Astrocyte (in vitro differentiated cells and primary cell): ENCODE measurements around the gene MRPS18B. TPM values are rescaled to one million over a fixed set of nuclear protein-coding genes. Genes with fewer than 3 reads are reported as not detected.

Experiments
- DNase-seq: peaks from one replicate; pipeline ENCODE4 v3.0.0-alpha.2; 2010; ENCODE audit warnings: low read depth
- FAIRE-seq: peaks from 2 replicates; lab custom pipeline; 2011; peaks lifted over from hg19 to GRCh38; lab: Jason Lieb, UNC
- H2AFZ ChIP-seq: 2 replicates; pipeline ENCODE4 v1.6.0; 2012; ENCODE audit warnings: low read depth, low read length, inconsistent platforms
- H3K27ac ChIP-seq: 2 replicates; pipeline ENCODE4 v1.5.1; 2011; ENCODE audit warnings: low read depth, low read length, inconsistent platforms
- H3K27me3 ChIP-seq: 2 replicates; pipeline ENCODE4 v1.6.0; 2011; ENCODE audit warnings: low read length, inconsistent platforms; ENCODE audit not compliant: insufficient read depth
- H3K36me3 ChIP-seq: 2 replicates; pipeline ENCODE4 v1.5.1; 2011; ENCODE audit warnings: low read length, inconsistent platforms; ENCODE audit not compliant: insufficient read depth
- H3K4me1 ChIP-seq: 2 replicates; pipeline ENCODE4 v1.5.1; 2011; ENCODE audit warnings: low read length, inconsistent platforms; ENCODE audit not compliant: insufficient read depth
- H3K4me2 ChIP-seq: 2 replicates; pipeline ENCODE4 v1.6.0; 2012; ENCODE audit warnings: low read length, inconsistent platforms
- H3K4me3 ChIP-seq: 2 replicates; pipeline ENCODE4 v1.5.1; 2011; ENCODE audit warnings: low read depth, mild to moderate bottlenecking, low read length, inconsistent platforms; ENCODE audit not compliant: insufficient read depth
- H3K79me2 ChIP-seq: 2 replicates; pipeline ENCODE4 v1.6.0; 2012; ENCODE audit warnings: mild to moderate bottlenecking, low read length, inconsistent platforms; ENCODE audit not compliant: insufficient read depth
- H3K9ac ChIP-seq: 2 replicates; pipeline ENCODE4 v1.6.0; 2012; ENCODE audit warnings: mild to moderate bottlenecking, low read length, inconsistent platforms
- H3K9me3 ChIP-seq: 2 replicates; pipeline ENCODE4 v1.5.1; 2012; ENCODE audit warnings: low read depth, mild to moderate bottlenecking, low read length, inconsistent platforms; ENCODE audit not compliant: insufficient read depth
- H4K20me1 ChIP-seq: 2 replicates; pipeline ENCODE4 v1.6.0; 2012; ENCODE audit warnings: low read length, inconsistent platforms; ENCODE audit not compliant: insufficient read depth
- H3K27ac Mint-ChIP-seq: one replicate; pipeline ENCODE4 v1.8.0; 2021; ENCODE audit warnings: mild to moderate bottlenecking, mixed read lengths; ENCODE audit not compliant: unreplicated experiment
- H3K27me3 Mint-ChIP-seq: one replicate; pipeline ENCODE4 v1.8.0; 2021; ENCODE audit warnings: low read depth, mixed read lengths; ENCODE audit not compliant: unreplicated experiment
- H3K36me3 Mint-ChIP-seq: one replicate; pipeline ENCODE4 v1.8.0; 2021; ENCODE audit warnings: low read depth, mixed read lengths; ENCODE audit not compliant: unreplicated experiment
- H3K4me1 Mint-ChIP-seq: one replicate; pipeline ENCODE4 v1.8.0; 2021; ENCODE audit warnings: low read depth, mixed read lengths; ENCODE audit not compliant: unreplicated experiment
- H3K4me3 Mint-ChIP-seq: one replicate; pipeline ENCODE4 v1.8.0; 2021; ENCODE audit warnings: mild to moderate bottlenecking, moderate library complexity, mixed read lengths; ENCODE audit not compliant: unreplicated experiment
- H3K9me3 Mint-ChIP-seq: one replicate; pipeline ENCODE4 v1.8.0; 2021; ENCODE audit warnings: mild to moderate bottlenecking, mixed read lengths; ENCODE audit not compliant: unreplicated experiment
- EZH2 ChIP-seq: IDR thresholded peaks from 2 replicates; pipeline ENCODE4 v1.6.1; 2012; ENCODE audit warnings: mild to moderate bottlenecking, low read length, inconsistent platforms; ENCODE audit not compliant: insufficient read depth
- total RNA-seq: library from RNA; stranded (reverse); gene quantifications from 2 replicates; pipeline ENCODE4 v1.2.1, GENCODE V29; 2021
- TF ChIP-seq, protein P1 (sequence below): IDR thresholded peaks from 2 replicates; pipeline ENCODE4 v1.5.1; 2011; ENCODE audit warnings: low read depth, mild to moderate bottlenecking, inconsistent platforms, low read length, moderate library complexity; ENCODE audit not compliant: insufficient read depth

MRPS18B gene
- total RNA-seq, 1 donor from 2014 or later: 28.0 TPM

DNA sequence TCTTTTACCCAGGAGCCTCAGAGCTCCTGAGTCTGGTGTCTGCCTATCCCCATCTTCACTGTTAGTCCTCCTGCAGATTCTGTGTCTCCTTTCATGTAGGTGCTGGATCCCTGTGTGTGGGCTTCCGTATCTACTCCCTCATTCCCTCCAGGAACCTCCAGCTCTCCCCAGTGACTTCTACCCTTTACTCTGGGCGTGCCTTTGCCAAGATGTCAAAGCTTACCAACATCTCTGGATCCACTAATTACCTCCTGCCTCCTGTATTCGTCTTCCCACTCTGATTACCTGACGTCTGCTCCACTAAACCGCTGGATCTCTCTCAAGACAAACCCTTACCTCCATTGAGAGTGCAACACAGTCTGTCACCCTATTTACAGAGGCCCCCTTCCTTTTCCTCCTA lies 27.1 kb downstream of the MRPS18B start:
- no peak overlapping the region for H3K9ac ChIP-seq
- no peak overlapping the region for H2AFZ ChIP-seq
- TF ChIP-seq, protein P1, sequence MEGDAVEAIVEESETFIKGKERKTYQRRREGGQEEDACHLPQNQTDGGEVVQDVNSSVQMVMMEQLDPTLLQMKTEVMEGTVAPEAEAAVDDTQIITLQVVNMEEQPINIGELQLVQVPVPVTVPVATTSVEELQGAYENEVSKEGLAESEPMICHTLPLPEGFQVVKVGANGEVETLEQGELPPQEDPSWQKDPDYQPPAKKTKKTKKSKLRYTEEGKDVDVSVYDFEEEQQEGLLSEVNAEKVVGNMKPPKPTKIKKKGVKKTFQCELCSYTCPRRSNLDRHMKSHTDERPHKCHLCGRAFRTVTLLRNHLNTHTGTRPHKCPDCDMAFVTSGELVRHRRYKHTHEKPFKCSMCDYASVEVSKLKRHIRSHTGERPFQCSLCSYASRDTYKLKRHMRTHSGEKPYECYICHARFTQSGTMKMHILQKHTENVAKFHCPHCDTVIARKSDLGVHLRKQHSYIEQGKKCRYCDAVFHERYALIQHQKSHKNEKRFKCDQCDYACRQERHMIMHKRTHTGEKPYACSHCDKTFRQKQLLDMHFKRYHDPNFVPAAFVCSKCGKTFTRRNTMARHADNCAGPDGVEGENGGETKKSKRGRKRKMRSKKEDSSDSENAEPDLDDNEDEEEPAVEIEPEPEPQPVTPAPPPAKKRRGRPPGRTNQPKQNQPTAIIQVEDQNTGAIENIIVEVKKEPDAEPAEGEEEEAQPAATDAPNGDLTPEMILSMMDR: no peak
- TF ChIP-seq EZH2: no peak
- FAIRE-seq (no peak), DNase-seq (no peak)
- Mint-ChIP-seq H3K9me3 (no peaks in the 10 kb centered on the region), H3K4me3 (peak overlapping the region; percentile 7), H3K4me1 (peaks cover 8% of the 10 kb centered on the region), H3K36me3 (peaks cover 24% of the 10 kb centered on the region), H3K27ac (no peak overlapping the region), H3K27me3 (no peaks in the 10 kb centered on the region)
- H4K20me1 ChIP-seq: peaks cover 3% of the 10 kb centered on the region
- H3K27ac ChIP-seq: no peak overlapping the region
- H3K4me1 ChIP-seq: peaks cover 6% of the 10 kb centered on the region
- peaks cover 19% of the 10 kb centered on the region for H3K36me3 ChIP-seq
- H3K4me2 ChIP-seq: no peak overlapping the region
- peaks cover 15% of the 10 kb centered on the region for H3K79me2 ChIP-seq
- no peaks in the 10 kb centered on the region for H3K27me3 ChIP-seq
- no peaks in the 10 kb centered on the region for H3K9me3 ChIP-seq
- H3K4me3 ChIP-seq: no peak overlapping the region

DNA sequence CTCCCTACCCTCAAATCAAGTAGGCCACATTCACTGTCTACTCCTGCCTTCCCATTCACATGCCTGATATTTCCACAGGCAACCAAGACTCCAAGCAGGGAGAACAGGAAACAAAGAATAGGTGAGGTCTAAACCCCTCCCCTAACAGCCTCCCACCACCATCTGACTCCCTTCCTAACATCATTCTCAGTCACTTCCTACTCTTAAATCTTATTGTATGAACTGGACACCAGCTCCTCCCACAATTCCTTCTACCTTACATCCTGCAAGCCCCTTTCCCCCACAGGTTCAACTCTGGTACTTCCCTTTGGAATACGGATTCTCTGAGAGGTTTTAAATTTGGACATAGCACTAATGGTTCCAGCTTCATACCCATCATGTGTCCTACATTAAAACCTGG lies 28.3 kb downstream of the MRPS18B start:
- Histone ChIP-seq H3K79me2 (peaks cover 15% of the 10 kb centered on the region), H3K4me2 (peak overlapping the region; percentile 84), H3K27ac (no peak overlapping the region), H2AFZ (no peak overlapping the region), H3K36me3 (peaks cover 13% of the 10 kb centered on the region), H4K20me1 (peaks cover 3% of the 10 kb centered on the region), H3K9me3 (no peaks in the 10 kb centered on the region), H3K9ac (peak overlapping the region; percentile 20), H3K4me3 (no peak overlapping the region), H3K4me1 (peaks cover 6% of the 10 kb centered on the region), H3K27me3 (no peaks in the 10 kb centered on the region)
- FAIRE-seq (no peak), DNase-seq (no peak)
- TF ChIP-seq EZH2: no peak
- TF ChIP-seq, protein P1: no peak
- peaks cover 27% of the 10 kb centered on the region for H3K36me3 Mint-ChIP-seq
- H3K9me3 Mint-ChIP-seq: no peaks in the 10 kb centered on the region
- peak overlapping the region; percentile 88 for H3K4me3 Mint-ChIP-seq
- peak overlapping the region; percentile 42 for H3K27ac Mint-ChIP-seq
- no peaks in the 10 kb centered on the region for H3K27me3 Mint-ChIP-seq
- peaks cover 8% of the 10 kb centered on the region for H3K4me1 Mint-ChIP-seq

DNA sequence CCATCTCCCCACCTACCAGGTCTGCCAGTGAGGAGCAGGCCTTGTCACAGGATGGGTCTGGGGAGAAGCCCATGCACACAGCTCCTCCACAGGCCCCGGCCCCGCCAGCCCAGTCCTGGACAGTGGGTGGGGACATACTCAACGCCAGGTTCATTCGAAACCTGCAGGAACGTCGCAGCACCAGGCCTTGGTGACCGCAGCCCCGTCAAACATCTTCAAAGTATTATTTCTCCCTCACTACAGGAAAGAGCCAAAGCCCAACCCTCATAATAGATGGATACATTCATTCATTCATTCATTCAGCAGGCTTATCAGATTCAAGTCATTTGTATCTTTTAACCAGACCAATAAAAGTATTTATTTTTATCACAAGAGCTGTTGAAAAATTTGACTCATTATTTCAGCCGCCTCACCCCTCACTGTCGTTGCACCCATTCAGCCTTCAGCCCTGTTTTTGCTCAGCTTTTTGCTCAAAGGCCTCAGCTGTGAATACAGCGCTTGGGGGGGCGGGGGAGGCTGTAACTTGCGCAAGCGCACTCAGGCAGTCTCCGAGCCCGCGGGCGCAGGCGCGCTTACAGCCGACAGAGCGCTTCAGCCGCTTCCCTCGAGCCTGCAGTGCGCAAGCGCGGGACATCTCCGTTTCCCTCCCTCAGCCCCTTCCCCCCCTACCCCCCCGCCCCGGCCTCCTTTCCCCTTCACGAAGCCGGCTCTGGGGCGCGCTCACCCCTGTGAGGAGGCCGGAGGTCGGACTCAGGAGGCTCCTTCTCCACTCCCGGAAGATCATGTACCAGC lies 29.0 kb downstream of the MRPS18B start, which contains the start of gene C6orf136:
C6orf136 (plus strand) TSS at position 684 of the 792 bp plus-strand sequence; CDS start at position 783, 99 bp downstream.
- peak within 1 kb of the TSS; percentile 88 for H3K9ac ChIP-seq
- no peak for FAIRE-seq
- H3K4me1 ChIP-seq: peaks cover 6% of the 10 kb centered on the region
- peak within 1 kb of the TSS; percentile 88 for H3K4me3 Mint-ChIP-seq
- no peaks in the 10 kb centered on the region for H3K9me3 Mint-ChIP-seq
- H3K4me1 Mint-ChIP-seq: peaks cover 8% of the 10 kb centered on the region
- no peaks in the 10 kb centered on the region for H3K27me3 Mint-ChIP-seq
- H4K20me1 ChIP-seq: peaks cover 3% of the 10 kb centered on the region
- H3K27me3 ChIP-seq: no peaks in the 10 kb centered on the region
- peaks cover 11% of the 10 kb centered on the region for H3K36me3 ChIP-seq
- DNase-seq: peak; percentile 70
- TF ChIP-seq, protein P1: no peak
- no peak for TF ChIP-seq EZH2
- peak within 1 kb of the TSS; percentile 84 for H3K4me2 ChIP-seq
- peaks cover 33% of the 10 kb centered on the region for H3K36me3 Mint-ChIP-seq
- peaks cover 15% of the 10 kb centered on the region for H3K79me2 ChIP-seq
- H3K4me3 ChIP-seq: peak within 1 kb of the TSS; percentile 87
- no peaks in the 10 kb centered on the region for H3K9me3 ChIP-seq
- peak within 1 kb of the TSS; percentile 91 for H2AFZ ChIP-seq
- peak within 1 kb of the TSS; percentile 80 for H3K27ac Mint-ChIP-seq
- H3K27ac ChIP-seq: peak within 1 kb of the TSS; percentile 70
